Keratinocyte (primary cell): ENCODE measurements around the gene EEF1AKMT1. TPM values are rescaled to one million over a fixed set of nuclear protein-coding genes. Genes with fewer than 3 reads are reported as not detected.

ENCODE experiments used
- DNase-seq: peaks from one replicate; pipeline ENCODE4 v3.0.0-alpha.2; 2011; ENCODE audit warnings: low read depth, missing footprints, low spot score
- FAIRE-seq: peaks from 2 replicates; lab custom pipeline; 2011; peaks lifted over from hg19 to GRCh38; lab: Jason Lieb, UNC
- H2AFZ ChIP-seq: 2 replicates; pipeline ENCODE4 v1.6.0; 2012; ENCODE audit warnings: low read length, control low read depth, inconsistent platforms; ENCODE audit not compliant: control insufficient read depth
- H3K27ac ChIP-seq: 2 replicates; pipeline ENCODE4 v1.5.1; 2011; ENCODE audit warnings: low read length; ENCODE audit not compliant: control insufficient read depth, insufficient read depth
- H3K27me3 ChIP-seq: 3 replicates; pipeline ENCODE4 v1.6.0; 2011; ENCODE audit warnings: low read length; ENCODE audit not compliant: control insufficient read depth, insufficient read depth; ENCODE audit errors: extremely low read depth
- H3K36me3 ChIP-seq, 2 experiments: 2 replicates in 1 of 2; 3 replicates in 1 of 2; pipeline ENCODE4 v1.5.1; 2011; ENCODE audit warnings: low read length in 2 of 2, mild to moderate bottlenecking in 1 of 2; ENCODE audit not compliant: control insufficient read depth in 2 of 2, insufficient read depth in 2 of 2; ENCODE audit errors: extremely low read depth in 1 of 2
- H3K4me1 ChIP-seq: 3 replicates; pipeline ENCODE4 v1.5.1; 2011; ENCODE audit warnings: low read length; ENCODE audit not compliant: control insufficient read depth, insufficient read depth; ENCODE audit errors: extremely low read depth
- H3K4me2 ChIP-seq: 3 replicates; pipeline ENCODE4 v1.6.0; 2011; ENCODE audit warnings: low read depth, low read length; ENCODE audit not compliant: control insufficient read depth, insufficient read depth; ENCODE audit errors: extremely low read depth
- H3K4me3 ChIP-seq, 3 experiments: fragments of 200-600 bp in 1 of 3; sonication (generic) in 1 of 3; 2 replicates in 2 of 3; 3 replicates in 1 of 3; pipeline ENCODE4 v1.5.1; 2011 to 2016; ENCODE audit warnings: low read length in 3 of 3, mild to moderate bottlenecking in 3 of 3, control low read depth in 2 of 3, inconsistent platforms in 1 of 3, low read depth in 1 of 3, mixed read lengths in 1 of 3, mixed run types in 1 of 3, moderate library complexity in 1 of 3; ENCODE audit not compliant: control insufficient read depth in 2 of 3, insufficient read depth in 2 of 3; ENCODE audit errors: extremely low read depth in 1 of 3
- H3K79me2 ChIP-seq: 2 replicates; pipeline ENCODE4 v1.6.0; 2012; ENCODE audit warnings: low read length; ENCODE audit not compliant: control insufficient read depth, insufficient read depth
- H3K9ac ChIP-seq: 3 replicates; pipeline ENCODE4 v1.6.0; 2011; ENCODE audit warnings: low read length; ENCODE audit not compliant: control insufficient read depth, insufficient read depth; ENCODE audit errors: extremely low read depth
- H3K9me1 ChIP-seq: 3 replicates; pipeline ENCODE4 v1.6.0; 2011; ENCODE audit warnings: low read length; ENCODE audit not compliant: control insufficient read depth, insufficient read depth; ENCODE audit errors: extremely low read depth
- H3K9me3 ChIP-seq: 2 replicates; pipeline ENCODE4 v1.5.1; 2012; ENCODE audit warnings: low read depth, low read length; ENCODE audit not compliant: control insufficient read depth
- H4K20me1 ChIP-seq: 3 replicates; pipeline ENCODE4 v1.6.0; 2011; ENCODE audit warnings: low read length; ENCODE audit not compliant: control insufficient read depth, insufficient read depth; ENCODE audit errors: extremely low read depth
- CTCF ChIP-seq, 3 experiments: IDR thresholded peaks in 1 of 3; conservative IDR thresholded peaks in 1 of 3; optimal IDR thresholded peaks in 1 of 3; 2 replicates in 2 of 3; 3 replicates in 1 of 3; pipeline versions ENCODE3 to v1.5.1; 2011; ENCODE audit warnings: low read length in 3 of 3, mild to moderate bottlenecking in 3 of 3, moderate library complexity in 2 of 3, control low read depth in 1 of 3, inconsistent platforms in 1 of 3; ENCODE audit not compliant: insufficient read depth in 2 of 3; ENCODE audit errors: extremely low read depth in 1 of 3
- EZH2 ChIP-seq: IDR thresholded peaks from one replicate; pipeline ENCODE4 v1.6.1; 2012; ENCODE audit warnings: inconsistent platforms, mild to moderate bottlenecking, low read length, moderate library complexity
- dilution Hi-C: fragments of 300-500 bp; cut with MboI; formaldehyde crosslinking; loops from one replicate; pipeline ENCODE4 v1.7.0; 2020; ENCODE audit warnings: low sequenced_read_pairs; ENCODE audit not compliant: extremely low pct_ligation_motif_present
- polyA plus RNA-seq, 5 experiments: library from polyadenylated mRNA; depleted of rRNA in 3 of 5; stranded (reverse) in 3 of 5; stranded (forward) in 1 of 5; unstranded in 1 of 5; fragments of >200 nt; gene quantifications; 1 replicate in 1 of 5; 2 replicates in 3 of 5; 3 replicates in 1 of 5; pipeline versions ENCODE4 v1.2.1 to v1.2.3, GENCODE V29; 2011 to 2012; ENCODE audit warnings: missing spikeins in 2 of 5, low read depth in 1 of 5, low replicate concordance in 1 of 5

The EEF1AKMT1 gene
- polyA plus RNA-seq, 1 donor (not counting 4 experiments of a cell fraction or from before 2014, with no cell fraction given), result 10.1 TPM

DNA sequence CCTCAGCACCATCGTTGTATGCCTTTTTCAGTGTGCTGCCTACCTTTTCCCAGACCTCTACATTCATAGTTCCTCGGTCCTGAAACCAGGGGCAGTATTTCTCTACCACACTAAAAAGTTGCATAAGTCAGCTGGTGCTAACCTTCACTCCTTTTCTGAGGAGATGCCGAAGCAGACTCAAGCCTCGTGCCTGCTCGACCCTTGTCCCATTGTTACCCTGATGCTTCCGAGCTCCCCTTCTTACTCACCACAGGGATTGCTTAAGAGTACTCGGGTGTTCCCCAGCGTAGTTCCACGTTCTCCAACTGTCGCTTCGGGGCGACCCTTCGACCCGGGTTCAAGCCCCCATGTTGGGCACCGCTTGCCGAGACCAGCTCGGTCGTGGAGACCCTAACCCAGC, 89.2 kb downstream of the EEF1AKMT1 start:
- Histone ChIP-seq H3K9me1 (no peaks in the 10 kb centered on the region), H3K4me2 (no peak overlapping the region), H3K4me3 (no peak overlapping the region), H3K27me3 (no peaks in the 10 kb centered on the region), H4K20me1 (no peaks in the 10 kb centered on the region), H3K27ac (no peak overlapping the region), H3K4me1 (no peaks in the 10 kb centered on the region), H2AFZ (no peak overlapping the region), H3K36me3 (no peaks in the 10 kb centered on the region), H3K9me3 (no peaks in the 10 kb centered on the region), H3K79me2 (no peaks in the 10 kb centered on the region), H3K9ac (no peak overlapping the region)
- no peak for TF ChIP-seq EZH2
- no peak for TF ChIP-seq CTCF (optimal IDR thresholded peaks at IDR 0.05 in 1 of 3, IDR thresholded peaks at IDR 0.05 in 1 of 3, conservative IDR thresholded peaks at IDR 0.05 in 1 of 3; ENCODE audit: extremely low read depth in 1 of 3, insufficient read depth in 2 of 3, low read length in 3 of 3)
- dilution Hi-C loops, result no loop called here
- no peak for FAIRE-seq
- DNase-seq, result no peak

DNA sequence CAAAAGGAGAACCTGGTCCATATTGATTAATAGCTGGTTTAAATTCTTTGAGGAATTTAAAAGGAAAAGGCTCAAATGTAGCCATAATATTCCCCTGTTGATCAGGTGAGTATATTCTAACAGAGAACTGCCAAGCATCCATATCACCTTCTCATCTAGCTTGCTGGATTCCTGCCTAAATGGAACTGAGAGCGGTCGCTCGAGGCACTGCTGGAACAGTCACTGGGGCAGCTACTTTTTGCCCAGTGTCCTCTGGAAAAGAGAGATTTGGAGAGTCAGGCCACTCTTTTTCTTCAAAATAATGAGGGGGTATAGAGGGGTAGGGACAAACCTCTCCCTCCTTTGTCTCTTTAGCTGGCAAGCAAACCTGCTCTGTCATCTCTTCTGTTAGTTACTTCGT, 89.7 kb downstream of the EEF1AKMT1 start:
- no peak for FAIRE-seq
- no peak overlapping the region for H3K9ac ChIP-seq
- dilution Hi-C loops, result no loop called here

More for the DNA sequence above, 89.7 kb downstream of the EEF1AKMT1 start:
- Histone ChIP-seq H3K9me3 (no peaks in the 10 kb centered on the region), H3K79me2 (no peaks in the 10 kb centered on the region), H3K36me3 (no peaks in the 10 kb centered on the region), H3K9me1 (no peaks in the 10 kb centered on the region), H3K4me2 (no peak overlapping the region), H3K4me1 (no peaks in the 10 kb centered on the region), H3K27ac (no peak overlapping the region), H2AFZ (no peak overlapping the region), H3K27me3 (no peaks in the 10 kb centered on the region), H4K20me1 (no peaks in the 10 kb centered on the region), H3K4me3 (no peak overlapping the region)
- no peak for TF ChIP-seq EZH2
- no peak for TF ChIP-seq CTCF (optimal IDR thresholded peaks at IDR 0.05 in 1 of 3, IDR thresholded peaks at IDR 0.05 in 1 of 3, conservative IDR thresholded peaks at IDR 0.05 in 1 of 3; ENCODE audit: extremely low read depth in 1 of 3, insufficient read depth in 2 of 3, low read length in 3 of 3)
- DNase-seq, result no peak
